GM18519 (cell line): Measurements from ENCODE around the gene USP6NL.
"Not testable (repeated sequence)": the region's sequence is repeated elsewhere in the genome, so short reads cannot be mapped to it uniquely, and the experiment has no call there.

ENCODE experiments used
- ATAC-seq: cut with Tn5 transposase; IDR thresholded peaks from one replicate; pipeline ENCODE4 v1.9.1; 2021; ENCODE audit warnings: mild to moderate bottlenecking, moderate library complexity; ENCODE audit not compliant: unreplicated experiment, low FRiP score

Gene USP6NL

DNA sequence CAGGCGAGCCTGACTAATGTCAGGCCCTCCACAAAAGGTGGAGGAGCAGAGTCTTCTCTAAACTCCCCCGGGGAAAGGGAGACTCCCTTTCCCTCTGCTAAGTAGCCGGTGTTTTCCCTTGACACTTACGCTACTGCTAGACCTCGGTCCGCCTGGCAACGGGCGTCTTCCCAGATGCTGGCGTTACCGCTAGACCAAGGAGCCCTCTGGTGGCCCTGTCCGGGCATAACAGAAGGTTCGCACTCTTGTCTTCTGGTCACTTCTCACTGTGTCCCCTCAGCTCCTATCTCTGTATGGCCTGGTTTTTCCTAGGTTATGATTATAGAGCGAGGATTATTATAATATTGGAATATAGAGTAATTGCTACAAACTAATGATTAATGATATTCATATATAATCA lies 116.5 kb downstream of the USP6NL start:
- not testable (repeated sequence) for ATAC-seq

DNA sequence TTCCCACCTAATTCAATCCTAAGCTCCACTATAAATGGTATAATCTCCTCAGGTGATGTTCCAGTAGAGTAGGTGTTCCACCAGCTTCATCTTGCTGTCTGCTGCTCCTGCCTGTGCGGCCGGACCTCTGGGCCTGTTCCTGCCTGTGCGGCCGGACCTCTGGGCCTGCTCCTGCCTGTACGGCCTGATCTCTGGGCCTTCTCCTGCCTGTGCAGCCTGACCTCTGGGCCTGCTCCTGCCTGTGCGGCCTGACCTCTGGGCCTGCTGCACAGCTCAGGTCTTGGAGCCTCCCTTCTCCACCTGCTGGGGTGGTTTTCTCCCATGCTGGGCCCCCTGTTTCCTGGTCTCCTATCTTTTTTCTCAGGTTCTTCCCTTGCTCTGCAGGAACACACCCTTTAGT lies 117.8 kb downstream of the USP6NL start:
- ATAC-seq: no peak

DNA sequence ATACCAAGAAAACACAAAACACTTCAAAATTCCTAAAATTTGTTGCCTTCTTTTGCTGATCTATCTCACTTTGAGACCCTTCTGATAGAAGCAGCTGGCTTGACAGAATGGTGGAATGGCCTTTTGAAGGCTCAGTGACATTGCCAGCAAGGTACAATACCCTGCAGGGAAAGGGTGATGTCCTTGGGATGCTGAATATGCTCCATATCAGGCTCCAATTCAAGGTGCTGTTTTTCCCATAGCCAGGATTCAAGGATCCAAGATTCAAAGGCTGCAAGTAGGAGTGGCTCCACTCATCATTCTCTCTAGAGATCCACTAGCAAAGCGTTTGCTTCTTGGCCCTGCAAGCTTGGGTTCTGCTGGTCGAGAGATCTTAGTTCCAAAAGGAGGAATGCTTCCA lies 120.4 kb downstream of the USP6NL start:
- ATAC-seq: no peak

DNA sequence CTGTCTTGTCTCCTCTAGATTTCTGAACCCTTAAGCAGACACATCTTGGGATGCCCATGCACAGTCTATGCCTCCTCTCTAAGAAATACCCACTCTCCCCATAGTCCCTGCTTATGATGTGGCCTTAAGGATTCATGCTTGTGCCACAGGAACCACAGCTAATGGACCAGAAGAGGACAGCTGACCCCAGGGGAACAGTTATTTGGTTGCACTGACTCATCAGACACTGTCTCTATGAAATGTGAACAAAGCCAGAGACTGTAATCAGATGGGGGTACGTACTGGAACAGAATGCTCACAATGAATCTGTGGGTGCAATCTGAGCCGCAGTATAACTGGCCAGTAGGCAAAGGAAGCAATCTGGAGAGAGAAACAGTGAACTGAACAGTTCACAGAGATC lies 121.9 kb downstream of the USP6NL start:
- ATAC-seq: no peak

DNA sequence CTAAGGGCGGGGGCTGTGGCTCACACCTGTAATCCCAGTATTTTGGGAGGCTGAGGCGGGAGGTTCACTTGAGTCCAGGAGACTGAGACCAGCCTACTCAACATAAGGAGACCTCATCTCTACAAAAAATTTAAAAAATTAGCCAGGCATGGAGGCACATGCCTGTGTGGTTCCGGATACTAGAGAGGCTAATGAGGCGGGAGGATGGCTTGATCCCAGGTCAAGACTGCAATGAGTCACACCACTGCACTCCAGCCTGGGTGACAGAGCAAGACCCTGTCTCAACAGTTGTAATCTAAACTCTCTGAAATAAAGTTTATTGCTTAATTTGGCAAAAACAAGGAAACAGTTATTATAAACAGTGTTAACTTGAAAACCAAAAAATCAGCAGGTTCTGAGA lies 123.3 kb downstream of the USP6NL start:
- ATAC-seq: no peak

DNA sequence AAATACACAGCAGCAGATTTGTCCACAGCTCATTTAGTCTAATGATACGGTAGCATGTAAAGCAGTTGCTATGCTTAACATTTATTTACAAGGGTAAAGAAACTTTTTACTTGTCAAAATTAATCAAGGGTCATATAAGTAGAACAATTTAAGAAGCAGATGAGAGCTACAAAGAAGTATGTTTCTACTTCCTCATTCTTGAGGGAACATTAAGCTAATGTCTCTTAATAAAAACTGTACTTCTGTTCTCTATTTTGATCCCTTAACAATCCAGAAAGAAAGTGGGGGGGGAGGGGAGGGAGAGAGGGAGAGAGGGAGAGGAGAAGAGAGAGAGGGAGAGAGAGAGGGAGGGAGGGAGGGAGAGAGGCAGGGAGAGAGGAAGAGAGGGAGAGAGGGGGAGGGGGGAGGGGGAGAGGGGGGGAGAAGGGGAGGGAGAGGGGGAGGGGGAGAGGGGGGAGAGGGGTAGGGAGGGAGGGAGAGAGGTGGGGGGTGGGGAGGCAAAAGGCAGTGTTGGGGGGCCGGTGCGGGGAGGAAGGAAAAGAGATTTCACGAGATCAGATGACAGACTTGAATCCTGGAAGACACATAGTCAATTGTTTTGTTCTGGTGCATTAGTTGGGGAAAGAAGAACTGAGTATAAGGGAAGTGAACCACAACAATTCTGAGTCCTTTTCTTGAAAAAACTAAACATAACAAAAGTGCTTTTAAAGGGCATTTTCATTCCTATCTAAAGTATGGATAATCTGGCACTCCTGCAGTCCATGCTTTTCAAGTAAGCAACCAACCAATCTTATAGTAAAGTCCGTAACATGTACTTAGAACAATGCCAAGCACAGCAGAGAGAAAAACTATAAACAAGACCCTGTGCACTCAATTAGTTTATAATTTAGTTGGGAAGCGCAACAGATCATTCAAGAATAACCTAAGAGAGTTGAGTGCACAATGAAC lies 128.0 kb downstream of the USP6NL start:
- no peak for ATAC-seq

DNA sequence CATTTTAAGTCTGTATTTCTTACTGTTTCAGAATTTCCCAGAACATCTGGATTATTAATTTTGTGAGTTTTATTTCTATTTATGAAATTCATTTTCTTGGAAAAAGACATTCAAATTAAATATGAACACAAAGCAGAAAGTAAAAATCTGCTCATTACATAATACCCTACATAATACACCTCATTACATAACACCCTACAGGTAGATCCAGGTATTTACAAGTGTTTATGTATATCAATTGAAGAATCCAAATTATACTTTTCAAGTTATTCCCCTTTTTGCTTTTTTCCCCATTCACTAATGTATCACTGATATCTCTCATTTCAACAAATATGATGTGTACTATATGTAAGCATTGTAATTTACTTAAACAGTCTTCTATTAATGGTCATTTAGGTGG lies 129.1 kb downstream of the USP6NL start:
- no peak for ATAC-seq

DNA sequence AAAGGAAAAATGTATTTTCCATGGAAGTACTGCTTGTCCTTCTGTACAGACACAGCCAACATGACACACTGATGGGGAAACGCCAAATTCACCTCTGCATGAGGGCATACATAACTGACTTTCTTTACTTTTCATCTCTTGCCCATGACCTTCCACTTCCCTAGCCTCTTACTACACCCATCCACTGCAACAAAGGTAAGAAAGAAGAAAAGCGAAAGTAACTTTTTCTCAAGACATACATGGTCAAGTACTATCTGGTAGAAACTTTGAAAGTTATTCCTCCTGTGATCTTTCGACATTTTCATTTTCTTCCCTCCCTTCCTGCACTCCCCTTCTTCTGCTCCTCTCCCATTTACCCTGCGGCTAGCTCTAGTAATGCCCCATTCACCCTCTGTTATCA lies 130.8 kb downstream of the USP6NL start:
- no peak for ATAC-seq

DNA sequence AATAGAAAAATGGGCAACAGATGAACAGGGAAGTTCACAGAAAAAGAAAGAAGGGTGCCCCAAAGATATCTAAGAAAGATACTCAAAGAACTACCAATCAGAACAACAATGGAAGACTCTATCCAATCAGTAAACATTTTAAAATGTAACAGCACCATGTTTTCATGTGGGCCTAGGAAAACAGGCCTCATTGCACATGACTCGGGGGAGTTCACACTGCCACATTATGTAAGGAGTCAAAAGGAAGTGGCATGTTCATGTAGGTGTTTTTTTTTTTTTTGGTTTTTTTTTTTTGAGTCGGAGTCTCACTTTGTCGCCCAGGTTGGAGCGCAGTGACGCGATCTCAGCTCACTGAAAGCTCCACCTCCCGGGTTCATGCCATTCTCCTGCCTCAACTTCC lies 132.2 kb downstream of the USP6NL start:
- no peak for ATAC-seq

DNA sequence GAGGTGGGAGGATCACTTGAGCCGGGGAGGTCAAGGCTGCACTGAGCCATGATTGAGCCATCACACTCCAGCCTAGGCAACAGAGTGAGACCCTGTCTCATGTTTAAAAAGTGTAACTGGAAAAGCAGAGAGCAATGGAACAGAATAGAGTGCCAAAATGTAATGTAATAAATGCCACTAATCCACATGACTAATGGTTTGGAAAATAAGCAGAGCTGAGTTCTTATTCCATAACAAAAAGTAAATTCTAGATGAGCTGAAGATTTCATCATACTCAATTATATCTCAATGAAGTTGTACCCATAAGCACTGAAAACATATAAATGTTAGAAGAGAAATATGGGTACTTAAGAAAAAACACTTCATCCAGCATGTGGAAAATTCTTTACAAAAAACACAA lies 132.6 kb downstream of the USP6NL start:
- ATAC-seq: no peak

DNA sequence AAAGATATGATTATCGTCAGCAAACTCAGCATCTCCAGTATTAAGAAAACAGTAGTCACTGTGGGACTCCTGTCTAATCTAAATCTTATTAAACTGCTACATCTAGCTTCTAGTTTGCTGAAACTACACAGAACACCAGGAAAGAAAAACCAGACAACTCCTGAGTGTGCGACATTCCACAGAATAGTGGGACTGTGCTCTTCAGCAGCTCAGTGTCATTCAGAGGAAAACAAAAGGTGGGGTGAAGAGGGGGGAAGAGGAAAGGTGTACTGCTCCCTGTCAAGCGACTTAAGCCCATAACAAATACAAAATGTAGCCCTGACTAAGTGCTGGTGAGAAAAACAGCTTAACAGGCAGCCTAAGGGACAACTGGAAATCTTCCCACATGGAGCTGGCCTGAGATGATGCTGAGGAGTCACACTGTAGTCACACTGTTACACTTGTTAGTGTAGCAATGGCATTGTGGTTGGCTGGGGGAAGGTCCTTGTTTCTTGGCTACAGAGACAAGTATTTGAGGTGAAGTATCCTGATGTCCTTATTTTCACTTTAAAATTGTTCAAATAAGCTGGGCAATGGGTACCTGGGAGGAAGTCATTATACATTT lies 135.5 kb downstream of the USP6NL start:
- ATAC-seq: no peak

DNA sequence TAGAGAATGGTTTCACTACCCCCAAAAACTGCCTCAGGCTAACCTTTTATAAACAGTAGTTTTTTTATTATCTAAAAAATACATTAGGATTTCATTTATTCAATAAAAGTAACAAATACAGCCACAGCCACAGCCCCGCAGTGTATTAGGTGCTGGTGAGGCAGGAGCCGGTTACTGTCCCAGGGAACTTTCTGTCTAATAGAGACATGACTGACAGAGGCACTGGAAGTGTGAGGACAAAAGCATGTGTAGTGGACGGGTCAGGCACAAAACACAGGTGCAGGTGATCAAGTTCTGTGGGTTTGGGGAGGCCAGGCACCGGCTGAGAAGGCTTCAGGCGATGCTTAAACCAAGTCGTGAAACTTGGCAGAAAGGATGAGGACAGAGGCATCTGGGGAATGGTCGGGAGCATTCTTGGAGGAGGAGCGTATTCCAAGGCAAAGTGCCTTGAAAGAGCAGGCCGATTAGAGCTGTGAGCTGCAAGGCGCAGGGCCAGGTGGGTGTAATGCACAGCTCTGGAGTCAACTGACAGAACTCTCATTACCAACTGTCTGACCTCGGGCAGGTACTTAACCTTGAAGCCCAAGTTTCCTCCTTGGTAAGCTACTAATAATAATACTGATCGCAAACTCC lies 138.2 kb downstream of the USP6NL start:
- ATAC-seq: no peak

DNA sequence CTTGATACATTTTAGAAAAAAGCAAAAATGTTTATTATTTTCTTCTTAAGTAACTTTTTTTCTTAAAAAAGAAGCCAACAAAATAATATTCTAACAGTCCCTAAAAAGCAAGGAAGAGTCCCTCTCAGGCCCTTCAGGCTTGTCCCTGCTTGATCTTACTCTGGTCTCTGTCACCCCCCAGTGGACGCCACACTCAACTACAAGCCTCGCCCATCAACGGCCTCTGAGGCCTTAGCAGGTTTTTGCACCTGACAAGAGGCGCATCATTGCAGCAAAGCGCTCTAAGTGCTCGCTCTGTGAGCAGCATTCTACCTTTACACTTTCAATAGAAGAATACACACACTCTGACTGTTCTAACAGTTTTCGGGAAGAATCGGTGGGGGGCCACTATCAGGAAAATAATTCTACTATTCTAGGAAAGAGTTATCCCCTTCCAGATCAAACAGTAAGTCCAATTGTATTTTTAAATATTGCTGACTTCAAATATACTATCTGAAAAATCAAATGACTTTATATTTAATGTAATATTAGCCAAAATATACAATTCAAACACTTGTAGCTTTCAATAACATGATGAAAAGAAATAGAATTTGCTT lies 139.2 kb downstream of the USP6NL start:
- peak; percentile 56 for ATAC-seq

DNA sequence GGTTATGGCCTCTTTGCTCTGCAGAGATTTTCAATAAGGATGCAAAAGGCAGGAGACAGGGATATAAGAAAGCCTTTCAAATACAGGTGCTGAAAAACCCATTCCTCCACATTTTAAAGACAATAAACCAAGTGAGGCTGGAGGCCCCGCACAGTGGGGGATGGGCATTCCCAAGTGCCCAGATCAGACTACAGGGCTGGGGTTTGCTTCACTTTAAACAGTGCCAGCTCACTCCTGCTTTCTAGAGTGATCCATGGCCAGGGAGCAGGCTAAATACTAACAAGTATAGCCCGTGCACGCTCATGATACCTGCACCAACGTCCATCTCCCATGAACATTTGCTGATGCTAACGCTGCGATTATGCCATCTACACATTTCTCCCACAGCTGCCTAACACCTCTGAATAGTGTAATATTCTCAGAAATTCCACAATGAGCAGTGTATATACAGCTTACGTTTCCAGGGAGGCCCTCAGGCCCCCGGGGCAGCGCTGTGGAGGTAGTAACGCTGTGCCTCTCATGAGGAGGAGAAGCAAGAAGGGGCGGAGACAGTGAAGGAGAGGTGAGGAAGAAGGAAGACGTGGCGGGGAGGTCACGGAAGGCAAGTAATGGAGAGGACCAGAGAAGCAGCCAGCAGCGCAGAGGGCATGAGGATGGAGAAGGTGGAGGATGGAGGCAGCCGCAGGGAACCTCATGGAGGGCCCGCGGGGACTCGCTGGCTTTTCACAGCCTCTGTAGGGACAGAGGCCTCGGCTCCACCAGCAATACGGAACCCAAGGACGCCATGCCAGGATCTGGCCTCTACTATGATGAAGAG lies 141.7 kb downstream of the USP6NL start:
- no peak for ATAC-seq

DNA sequence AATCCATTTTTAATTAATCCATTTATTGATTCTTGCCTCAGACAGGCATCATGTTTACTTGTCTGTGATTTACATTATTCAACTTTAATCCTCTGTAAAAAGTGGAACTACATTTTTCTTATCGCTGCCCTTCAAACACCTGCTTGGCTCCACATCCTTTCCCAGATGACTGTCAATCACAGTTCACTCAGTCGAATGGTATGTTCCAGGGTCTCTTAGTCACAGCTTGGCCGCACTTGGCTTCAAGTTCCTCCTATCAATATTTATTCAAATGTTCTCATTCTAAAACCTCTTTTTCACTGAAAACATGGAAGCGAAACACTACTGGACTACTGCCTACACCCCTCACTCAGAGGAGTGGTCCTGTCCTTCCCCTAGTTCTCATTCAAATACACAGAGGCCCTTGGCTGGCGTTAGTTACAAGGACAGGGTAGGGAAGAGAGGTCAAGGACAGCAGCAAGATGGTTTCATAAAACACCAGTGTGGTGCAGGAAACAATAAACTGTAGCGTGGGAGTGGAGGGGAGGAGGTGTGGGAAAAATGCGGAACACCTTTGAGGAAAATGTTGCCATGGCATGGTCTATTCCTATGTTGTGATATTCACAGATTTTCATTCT lies 143.2 kb downstream of the USP6NL start:
- ATAC-seq: no peak

DNA sequence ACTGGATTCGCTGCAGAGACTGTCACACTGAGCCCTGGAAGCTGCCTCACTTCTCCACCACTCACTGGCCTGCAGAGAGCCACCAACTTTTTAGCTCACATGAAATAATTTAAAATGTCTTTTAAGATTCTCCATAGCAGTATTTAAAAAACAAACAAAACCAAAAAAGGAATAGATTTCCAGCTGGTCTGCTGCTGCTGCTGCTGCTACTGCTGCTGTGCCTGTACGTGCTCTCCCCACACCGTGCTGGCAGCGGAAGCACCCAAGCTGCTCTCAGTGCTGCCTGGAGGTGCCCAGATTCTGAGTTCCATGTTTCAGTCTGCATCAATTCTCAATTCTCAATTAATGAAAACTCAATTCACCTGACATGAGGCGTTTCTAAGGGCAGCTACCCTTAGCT lies 146.0 kb downstream of the USP6NL start:
- ATAC-seq: no peak

DNA sequence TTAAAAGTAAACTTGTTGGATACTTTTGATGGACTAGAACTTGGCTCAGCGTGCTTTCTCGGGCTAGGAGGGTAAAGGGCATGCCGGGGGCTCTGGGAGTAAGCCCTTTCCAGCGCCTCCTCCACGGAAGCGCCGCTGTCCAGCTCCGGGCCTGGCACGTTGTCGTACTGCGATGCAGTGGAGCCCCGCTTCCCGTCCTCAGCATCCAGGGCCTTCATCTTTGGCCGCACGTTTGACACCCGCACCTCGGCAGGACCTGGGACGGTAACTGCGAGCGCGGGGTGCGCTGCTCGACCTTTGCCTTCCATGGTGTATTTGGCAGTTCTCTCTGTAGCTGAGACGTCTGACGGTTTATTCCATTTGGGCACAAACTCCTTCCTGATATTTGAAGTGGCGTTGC lies 148.3 kb downstream of the USP6NL start:
- no peak for ATAC-seq

DNA sequence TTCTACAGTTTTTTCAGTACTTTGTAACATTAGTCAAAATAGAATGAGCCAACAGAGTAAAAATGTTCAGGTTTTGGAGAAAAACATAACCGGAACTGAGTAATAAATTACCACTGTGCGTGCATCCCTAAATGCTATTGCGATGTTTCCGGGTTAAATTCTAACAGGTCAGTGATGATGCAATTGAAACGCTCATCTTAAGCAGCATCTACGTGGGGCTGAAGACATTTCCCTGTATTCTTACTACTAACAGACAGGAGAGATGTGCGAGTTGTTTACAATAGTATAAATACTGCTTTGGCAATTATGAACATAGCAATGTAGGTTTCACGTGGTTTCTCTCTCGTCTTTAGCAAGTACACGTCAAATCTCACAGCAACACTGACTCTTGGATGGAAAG lies 149.4 kb downstream of the USP6NL start:
- ATAC-seq: no peak

DNA sequence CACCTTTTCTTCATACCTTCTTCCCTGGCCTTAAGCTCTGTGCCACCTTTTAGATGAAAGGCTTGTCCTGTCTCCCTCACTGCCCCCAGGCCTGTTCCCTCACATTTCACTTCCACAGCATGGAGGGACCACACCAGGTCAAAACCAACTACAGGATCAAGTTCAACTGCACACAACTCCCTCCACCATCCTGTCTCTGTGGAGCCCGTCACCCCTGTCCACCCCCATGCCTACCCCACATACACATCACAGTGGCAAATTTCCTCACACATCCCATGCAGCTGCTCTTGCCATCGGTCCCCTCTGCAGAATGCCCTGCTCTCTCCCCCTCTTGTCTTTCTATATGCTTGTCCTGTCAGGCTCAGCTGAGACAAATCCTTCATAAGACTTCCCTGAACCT lies 154.1 kb downstream of the USP6NL start:
- ATAC-seq: no peak

DNA sequence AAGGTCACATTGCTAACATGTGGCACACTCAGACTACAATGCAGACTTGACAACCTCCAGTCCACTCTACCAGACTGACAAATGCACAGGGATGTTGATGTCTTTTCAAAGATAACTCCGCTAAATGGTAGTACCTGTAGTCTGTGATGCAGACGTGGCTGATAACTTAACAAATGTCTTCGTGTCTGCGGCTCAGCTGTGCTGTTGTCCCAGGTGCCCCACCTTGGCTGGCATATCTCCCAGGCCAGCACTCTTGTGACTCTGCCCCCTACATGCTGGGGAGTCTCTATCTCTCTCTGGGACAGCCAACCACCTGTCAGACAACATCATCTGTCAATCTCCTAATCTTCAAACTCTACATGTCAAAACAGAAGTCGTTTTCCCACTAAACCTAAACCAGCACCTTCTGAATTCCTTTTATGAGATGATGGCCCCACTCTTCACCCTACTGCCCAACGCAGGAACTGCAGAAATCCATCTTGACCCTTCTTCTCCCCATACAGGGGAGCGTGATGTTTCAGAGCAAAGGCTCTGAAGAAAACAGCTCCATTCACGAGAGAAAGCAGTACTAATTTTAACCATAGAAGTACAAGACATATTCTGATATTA lies 156.4 kb downstream of the USP6NL start:
- no peak for ATAC-seq
